GM18502 (cell line): ENCODE measurements around the gene C19orf25.
"Not testable (repeated sequence)": the region's sequence is repeated elsewhere in the genome, so short reads cannot be mapped to it uniquely, and the experiment has no call there.

ENCODE experiments used
- ATAC-seq: cut with Tn5 transposase; IDR thresholded peaks from one replicate; pipeline ENCODE4 v1.9.1; 2021; ENCODE audit warnings: mild to moderate bottlenecking; ENCODE audit not compliant: unreplicated experiment, poor library complexity

Gene C19orf25

DNA sequence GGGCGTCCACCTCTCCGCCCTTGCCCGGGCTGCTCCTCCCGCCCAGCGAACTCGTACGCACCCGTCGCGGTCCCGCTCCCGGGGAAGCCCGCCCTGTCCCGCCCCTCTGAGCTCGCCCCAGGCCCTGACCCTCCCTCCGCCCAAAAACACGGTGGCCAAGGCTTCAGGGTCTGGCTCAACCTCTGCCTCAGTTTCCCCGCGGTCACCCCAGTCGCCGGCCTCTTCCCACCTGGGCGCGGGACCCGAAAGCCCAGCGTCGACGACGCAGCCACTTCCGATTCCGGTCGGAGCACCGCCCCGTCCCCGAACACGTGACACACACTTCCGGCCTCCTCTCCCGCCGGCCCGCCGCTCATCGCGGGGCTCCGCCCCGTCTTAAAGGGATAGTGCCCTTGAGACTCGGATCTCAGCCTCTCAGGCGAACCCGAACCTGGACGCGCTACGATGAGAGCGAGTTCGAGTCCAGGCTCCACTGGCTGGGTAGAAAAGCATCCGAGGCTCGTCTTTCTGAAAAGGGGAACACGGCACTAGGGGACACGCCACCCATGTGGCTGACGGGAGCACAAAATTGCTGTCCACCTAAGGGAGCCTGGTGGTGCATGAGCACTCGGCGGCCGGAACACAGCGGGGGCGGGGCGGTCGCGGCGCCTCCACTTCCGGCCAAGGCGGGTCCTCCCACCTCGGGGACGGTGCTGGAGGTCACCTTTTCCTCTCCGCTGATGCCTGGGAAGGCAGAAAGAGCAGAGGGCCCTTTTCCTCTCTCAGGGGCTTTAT is at the start of gene C19orf25:
C19orf25 (minus strand) TSS at position 282 of the 774 bp plus-strand sequence. CDS start 312 bp downstream, outside the sequence.
- peak; percentile 84 for ATAC-seq

DNA sequence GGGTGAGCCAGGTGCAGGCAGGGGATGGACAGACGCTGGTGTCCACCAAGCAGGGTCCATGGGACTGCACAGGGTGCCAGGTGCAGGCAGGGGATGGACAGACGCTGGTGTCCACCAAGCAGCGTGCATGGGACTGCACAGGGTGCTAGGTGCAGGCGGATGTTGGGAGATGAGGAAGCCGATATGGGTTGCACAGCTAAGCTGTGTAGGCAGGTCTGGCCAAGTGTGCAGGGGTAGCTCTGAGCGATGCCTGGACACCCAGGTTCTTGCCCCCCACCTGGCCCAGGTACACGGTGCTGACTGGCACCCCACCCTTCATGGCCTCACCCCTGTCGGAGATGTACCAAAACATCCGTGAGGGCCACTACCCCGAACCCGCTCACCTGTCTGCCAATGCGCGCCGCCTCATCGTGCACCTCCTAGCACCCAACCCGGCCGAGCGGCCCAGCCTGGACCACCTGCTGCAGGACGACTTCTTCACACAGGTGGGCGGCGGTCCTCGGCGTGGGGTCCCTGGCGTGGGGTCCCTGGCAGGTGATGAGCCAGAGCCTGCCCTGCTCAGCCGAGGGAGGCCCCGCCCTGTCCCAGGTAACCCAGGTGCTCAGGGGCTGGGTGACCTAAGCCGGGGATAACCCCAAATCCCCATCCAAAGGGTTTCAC is 48.8 kb upstream of the C19orf25 start:
- ATAC-seq: no peak

DNA sequence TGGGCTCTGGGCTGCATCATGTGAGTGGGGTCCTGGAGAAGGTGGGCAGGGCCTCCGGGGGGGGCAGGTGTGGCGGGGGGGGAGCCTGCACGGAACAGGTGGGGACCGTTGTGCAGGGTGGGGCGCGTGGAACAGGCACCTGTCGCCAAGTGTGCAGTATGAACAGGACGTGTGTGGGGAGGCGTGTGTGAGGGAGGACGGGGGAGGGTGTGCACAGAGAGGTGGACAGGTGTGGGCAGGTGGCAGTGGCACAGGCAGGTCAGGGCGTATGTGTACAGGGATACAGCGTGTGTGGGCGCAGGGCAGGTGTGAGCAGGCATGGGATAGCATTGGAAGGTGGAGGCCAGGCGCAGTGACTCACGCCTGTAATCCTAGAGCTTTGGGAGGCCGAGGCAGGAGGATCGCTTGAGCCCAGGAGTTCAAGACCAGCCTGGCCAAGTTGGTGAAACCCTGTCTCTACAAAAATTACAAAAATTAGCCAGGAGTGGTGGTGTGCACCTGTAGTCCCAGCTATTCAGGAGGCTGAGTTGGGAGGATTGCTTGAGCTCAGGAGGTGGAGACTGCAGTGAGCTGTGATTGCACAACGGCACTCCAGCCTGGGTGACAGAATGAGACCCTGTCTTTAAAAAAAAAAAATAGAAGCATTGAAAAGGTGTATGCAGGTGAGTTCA is 48.1 kb upstream of the C19orf25 start:
- ATAC-seq: no peak

DNA sequence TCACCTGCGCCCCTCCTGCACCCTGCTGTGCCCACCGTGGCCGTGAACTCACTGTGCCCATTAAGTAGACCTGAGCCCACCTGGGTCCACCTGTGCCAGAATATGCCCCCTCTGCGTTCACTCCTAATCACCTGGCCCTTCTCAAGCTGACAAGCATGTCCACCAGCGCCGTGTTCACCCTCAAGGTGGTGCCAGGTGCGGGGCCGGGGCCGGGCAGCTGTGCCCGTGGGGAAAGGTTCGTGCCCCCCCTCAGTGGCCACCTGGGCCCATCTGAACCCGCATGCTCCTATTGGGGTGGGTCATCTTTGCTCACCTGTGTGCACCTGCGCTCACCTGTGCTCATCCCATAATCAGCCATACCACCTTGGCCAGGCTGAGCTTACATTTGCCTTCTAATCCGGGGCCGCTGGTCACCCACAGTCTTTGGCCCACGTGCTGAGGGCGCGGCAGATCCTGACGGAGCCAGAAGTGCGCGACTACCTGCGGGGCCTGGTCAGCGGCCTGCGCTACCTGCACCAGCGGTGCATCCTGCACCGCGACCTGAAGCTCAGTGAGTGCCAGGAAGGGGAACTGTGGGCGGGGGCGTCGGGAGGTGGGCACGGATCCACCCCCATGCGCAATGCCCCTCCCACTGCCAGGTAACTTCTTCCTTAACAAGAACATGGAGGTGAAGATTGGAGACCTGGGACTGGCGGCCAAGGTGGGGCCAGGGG is 47.2 kb upstream of the C19orf25 start:
- no peak for ATAC-seq

DNA sequence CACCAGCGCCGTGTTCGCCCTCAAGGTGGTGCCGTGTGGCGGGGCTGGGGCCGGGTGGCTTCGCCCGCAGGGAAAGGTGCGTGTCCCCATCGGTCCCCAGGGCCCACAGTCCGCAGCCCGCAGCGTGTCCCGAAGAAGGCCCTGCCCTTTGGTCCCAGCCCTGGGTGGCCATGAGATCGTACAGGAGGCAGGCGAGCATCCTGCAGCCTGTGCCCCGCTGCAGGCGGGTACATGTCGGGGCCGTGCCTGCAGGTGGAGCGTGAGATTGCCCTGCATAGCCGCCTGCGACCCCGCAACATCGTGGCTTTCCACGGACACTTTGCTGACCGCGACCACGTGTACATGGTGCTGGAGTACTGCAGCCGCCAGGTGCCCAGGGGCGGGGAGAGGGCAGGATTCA is 46.3 kb upstream of the C19orf25 start:
- no peak for ATAC-seq

DNA sequence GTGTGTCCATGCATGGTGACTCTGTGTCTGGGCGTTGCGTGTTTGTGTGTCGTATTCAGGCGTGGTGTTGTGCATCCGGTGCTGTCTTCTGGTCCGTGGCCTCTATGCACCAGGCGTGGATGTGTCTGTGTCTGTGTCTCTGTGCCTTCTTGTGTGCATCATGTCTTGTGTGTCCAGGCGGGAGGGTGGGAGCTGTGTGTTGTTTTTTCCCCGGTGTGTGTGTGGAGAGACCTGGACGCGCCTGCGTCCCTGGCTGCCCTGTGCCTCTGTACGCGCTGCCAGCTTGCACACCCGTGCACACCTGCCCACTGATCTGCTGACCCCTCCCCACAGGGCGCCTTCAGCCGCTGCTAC is 45.9 kb upstream of the C19orf25 start:
- no peak for ATAC-seq

DNA sequence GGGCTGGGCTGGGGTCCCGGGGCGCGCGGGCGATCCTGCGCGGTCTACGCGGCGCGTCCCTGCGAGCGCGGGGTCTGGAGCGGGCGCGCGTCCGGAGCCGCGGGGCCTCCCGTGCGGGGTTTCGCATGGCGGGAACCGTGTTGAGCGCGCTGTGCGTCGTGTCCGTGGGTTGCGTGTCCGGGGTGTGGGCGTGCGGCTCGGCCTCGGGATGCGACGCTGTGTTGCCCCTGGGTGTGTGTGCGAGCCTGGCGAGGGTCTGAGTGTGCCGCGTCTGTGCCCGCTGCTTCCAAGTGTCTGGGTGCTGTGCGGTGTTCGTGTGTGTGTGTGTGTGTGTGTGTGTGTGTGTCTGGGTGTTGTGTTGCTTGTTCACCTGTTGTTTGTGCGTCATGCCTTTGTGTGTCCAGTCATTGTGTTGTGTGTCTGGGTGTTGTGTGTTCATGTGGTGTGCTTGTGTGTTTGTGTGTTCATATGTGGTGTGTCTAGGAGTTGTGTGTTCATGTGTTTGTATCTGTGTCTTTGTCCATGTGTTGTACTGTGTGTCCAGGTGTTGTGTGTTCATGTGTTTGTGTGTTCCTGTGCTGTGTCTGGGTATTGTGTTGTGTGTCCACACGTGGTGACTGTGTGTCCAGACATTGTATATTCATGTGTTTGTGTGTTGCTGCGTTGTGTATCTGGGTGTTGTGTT is 45.4 kb upstream of the C19orf25 start:
- ATAC-seq: no peak

DNA sequence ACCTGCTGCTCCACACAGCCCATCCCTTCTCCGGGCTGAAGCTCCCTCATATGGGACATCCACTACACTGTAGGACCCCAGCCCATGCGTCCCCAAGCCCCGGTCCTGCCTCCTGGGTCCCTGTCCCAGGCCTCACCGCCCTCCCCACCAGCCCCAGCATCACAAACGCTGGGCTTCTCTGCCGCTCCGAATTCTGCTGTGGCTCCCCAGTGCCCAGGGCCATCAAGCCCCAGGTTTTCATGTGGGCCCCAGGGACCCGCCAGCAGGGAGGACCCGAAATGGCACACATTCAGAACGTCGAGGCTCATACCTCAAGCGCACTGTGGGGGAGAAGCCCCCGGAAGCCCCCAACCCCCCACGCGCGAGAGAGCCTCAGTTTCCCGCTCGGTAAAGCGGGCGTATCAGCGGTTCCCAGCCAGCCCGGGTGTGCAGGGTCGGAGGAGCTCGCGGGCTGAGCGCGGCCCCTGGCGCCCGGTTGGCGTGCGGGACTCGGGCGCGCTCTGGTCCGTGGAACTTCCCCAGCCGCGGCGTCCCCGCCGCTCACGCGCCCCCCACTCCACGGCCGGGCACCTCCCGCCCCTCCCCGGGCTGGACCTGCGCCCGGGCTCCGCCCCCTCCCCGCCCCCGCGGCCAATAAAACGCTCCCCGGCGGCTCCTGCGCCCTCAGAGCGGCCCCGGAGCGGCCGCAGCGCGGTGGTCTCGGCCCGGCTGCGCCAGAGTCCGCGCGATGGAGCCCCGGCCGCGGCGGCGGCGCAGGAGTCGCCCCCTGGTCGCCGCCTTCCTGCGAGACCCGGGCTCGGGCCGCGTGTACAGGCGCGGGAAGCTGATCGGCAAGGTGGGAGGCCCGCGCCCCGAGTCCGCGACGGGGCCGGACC is 44.6 kb upstream of the C19orf25 start, which contains the start of gene PLK5:
PLK5 (plus strand) TSS at position 666 of the 875 bp plus-strand sequence. CDS start 2,920 bp downstream, outside the sequence.
- ATAC-seq: no peak

DNA sequence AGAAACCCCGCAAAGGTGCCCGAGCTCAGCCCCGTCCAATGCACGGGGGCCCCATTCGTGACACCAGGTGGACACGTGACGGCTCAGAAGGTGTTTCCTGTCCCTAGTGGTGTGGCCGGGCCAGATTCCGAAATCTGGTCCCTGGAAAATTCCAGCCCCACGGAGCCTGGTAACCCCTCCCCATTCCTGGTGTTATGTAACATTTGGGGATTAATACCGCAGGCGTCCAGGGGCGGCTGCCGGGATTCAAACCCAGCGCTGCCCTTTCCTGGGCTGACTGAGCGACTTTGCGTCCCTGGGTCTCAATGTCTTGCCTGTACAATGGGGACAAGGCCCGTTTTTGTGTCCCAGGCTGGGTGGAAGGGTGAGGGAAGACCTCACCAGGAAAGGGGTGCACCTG is 43.8 kb upstream of the C19orf25 start:
- ATAC-seq: no peak

DNA sequence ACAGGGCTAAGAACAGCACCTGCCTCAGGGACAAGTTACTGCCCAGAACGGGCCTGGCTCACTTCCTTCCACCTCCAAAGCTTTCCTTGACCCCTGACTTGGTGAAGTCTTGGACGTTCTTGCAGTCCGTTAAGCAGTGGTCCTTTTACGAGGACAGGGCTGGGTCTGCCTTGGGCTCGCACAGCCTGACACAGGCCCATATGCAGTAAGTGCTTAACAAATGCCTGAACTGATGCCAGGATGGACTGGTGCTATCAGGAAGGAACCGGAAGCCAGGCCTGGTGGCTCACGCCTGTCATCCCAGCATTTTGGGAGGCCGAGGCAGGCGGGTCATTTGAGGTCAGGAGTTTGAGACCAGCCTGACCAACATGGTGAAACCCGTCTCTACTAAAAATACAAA is 43.0 kb upstream of the C19orf25 start:
- ATAC-seq: no peak

DNA sequence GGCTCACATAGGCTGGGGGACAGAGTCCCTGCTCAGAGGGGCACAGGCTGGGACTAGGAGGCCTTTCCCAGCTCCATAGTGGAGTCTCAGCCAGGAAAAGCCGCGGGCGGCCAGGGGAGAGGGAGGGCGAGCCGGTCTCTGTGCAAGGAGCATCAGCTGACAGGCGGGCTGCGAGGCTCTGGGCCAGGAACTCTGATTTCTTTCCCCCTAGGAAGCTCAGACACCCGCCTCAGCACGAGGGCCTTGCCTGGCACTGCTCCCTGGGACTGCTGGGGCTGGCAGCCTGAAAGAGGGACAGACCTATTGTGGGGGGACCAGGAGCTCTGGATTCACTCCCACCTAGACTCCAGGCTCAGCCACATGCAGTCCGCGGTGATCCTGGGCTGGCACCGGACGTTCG is 42.6 kb upstream of the C19orf25 start:
- ATAC-seq: no peak

DNA sequence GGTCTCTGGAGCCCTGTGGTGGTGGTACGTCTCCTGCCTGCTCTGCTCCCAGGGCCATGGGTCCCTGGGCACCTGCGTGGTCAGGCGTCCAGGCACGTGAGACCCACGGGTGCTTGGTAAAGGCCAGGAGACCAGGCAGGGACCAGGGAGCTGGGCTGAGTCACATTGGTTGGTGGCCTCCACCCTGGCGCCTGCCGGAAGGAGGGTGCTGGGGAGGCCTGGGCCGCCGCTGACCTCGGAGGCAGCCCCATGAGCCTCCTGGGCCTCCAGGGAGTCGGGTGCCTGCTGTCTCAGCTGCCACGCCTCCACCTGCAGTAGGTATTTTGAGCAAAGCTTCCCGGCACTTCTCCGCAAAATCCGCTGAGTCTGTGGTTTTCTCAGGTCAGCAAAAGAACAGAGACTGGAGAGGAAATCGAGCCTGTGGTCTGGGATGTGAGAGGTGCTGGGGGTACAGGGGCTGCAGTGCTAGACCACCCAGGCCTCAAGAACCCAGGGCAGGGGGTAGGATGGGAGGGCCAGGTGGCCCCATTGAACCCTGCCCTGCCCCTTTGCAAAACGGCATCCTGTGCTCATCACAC is 41.3 kb upstream of the C19orf25 start:
- ATAC-seq: no peak

DNA sequence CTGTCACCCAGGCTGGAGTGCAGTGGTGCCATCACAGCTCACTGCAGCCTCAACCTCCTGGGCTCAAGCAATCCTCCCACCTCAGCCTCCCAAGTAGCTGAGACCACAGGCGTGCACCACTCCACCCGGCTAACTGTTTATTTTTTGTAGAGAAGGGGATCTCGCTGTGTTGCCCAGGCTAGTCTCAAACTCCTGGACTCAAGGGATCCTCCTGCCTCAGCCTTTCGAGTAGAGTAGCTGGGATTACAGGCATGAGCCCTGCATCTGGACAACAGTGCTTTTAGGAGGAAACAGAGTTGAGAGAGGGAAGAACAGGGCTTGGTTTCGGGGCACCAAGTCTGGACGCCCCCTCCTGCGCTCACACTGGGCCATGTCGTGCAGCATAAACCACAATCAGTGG is 40.8 kb upstream of the C19orf25 start:
- ATAC-seq: not testable (repeated sequence)

DNA sequence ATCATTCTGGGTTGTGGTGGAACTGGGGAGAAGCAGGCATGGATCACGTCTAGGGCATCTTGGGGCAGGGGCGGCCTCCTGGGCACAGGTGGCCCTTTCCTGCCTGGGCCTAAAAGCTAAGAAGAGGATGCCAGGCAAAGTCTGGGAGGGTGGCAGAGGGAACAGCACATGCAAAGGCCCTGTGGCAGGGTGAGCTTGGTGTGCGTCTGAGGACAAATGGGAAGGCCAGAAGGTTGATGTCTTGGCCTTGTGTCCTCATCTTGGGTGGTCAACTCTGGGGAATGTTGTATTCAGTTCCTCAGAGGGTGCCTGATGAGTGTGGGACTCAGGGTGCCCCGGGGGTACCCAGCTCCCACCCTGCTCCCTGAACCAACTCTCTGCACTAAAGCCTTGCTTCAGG is 39.5 kb upstream of the C19orf25 start:
- ATAC-seq: no peak

DNA sequence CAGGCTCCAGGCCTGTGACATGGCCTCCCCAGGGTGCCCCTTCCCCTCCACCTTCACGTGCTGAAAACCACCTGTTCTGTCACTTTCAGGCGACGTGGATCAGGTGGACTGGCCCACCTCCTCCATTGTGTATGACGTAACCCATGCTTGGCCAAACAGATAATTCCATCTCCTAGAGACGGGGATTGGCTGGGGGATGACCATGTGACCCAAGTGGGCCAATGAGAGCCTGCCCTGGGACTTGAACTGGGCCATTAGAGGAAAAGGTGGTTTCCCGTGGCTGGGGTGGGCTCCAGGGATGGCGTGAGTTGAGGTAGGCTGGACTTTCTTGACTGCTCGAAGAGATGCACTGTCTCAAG is 37.4 kb upstream of the C19orf25 start:
- ATAC-seq: no peak

DNA sequence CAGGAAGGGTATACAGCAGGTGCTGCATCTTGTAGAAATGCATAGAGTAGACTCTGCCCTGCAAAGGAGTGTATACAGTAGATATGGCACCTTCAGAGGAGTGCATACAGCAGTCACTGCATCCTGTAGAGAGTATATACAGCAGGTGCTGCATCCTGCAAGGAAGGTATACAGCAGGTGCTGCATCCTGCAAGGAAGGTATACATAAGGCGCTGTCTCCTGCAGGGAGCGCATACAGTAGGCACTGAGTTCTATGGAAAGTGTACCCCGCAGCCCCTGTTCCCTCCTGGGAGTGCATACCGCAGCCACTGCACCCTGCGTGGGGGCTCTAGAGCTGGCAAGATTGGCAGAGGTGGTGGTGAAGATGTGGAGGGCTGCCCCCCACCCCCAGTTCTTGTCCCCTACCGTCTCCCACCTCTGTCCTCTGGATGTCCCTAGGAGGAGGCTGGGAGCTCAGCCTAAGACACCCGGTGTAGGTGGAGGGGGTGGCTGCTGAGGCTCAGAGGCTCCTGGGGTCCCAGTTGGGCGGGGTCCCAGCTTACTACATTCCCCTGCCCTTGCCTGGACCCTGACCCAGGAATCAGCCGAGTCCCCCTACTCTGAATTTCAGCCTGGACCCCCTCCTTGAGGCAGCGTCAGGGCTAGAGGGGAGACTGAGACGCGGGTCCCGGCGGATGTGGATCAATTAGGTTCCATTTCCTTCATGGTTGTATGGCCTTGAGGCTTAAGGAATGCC is 36.1 kb upstream of the C19orf25 start:
- ATAC-seq: no peak

DNA sequence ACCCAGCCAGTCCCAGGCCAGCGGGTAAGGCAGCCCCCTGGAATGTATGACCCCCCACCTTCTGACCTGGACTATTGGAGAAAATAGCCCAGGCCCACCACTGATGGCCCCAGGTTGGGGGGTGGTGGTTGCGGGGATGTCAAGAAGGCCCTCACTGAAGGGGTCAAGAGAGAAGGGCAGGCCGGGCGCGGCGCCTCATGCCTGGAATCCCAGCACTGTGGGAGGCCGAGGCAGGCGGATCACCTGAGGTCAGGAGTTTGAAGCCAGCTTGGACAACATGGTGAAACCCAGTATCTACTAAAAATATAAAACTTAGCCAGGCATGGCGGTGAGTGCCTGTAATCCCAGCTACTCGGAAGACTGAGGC is 35.3 kb upstream of the C19orf25 start:
- no peak for ATAC-seq

DNA sequence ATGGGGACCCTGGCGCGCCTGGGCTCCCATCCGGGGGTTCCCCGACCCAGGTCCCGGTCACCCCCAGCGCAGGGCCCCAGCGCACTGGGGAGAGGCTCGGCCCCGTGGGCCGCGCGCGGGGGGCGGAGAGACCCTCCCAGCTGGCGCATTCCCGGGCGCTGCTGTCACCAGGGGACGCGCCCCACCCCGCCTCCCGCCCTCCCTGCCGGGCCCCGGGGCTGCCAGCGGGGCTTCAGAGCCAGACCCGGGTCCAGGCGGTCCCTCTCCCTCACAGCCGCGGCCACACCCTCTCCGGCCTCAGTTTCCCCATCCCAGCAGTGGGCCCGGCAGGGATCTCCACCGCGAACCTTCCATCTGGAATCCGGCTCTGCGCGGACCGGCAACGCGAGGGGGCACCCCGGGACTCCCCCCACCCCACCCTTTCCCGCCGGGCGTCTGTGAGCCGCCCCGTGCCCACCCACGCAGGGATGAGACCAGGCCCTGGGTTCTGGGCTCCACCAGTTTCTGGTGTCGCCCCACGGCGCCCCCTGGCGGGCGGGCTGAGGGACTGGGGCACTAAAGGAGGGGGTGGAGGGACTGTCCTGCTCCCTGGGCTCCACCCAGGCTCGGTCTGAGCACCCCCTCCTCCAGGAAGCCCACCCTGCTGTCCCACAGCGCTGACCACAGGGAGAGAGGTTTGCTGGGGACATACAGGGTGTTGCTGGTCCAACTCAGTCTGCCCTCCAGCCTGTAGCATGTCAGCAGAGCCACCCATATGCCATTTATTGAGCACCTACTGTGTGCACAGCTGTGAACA is 34.7 kb upstream of the C19orf25 start:
- ATAC-seq: no peak
